RWPE2 (cell line): Measurements from ENCODE around the gene TSPEAR.

Source experiments
- ATAC-seq: fragments of 200-7000 bp; cut with Tn5 transposase; 3 replicates; pipeline ENCODE4 v1.9.1; 2021; ENCODE audit warnings: low read depth
- DNase-seq: peaks from one replicate; pipeline ENCODE4 v3.0.0-alpha.2; 2020; ENCODE audit warnings: low spot score
- H3K27ac ChIP-seq: fragments of 450-650 bp; 2 replicates; pipeline ENCODE4 v1.5.1; 2017; ENCODE audit warnings: mild to moderate bottlenecking; ENCODE audit not compliant: poor library complexity, severe bottlenecking
- H3K27me3 ChIP-seq: fragments of 250-450 bp; sonication (Bioruptor Pico); 2 replicates; pipeline ENCODE4 v1.5.1; 2021; ENCODE audit warnings: mild to moderate bottlenecking, moderate library complexity; ENCODE audit not compliant: insufficient read depth, poor library complexity, severe bottlenecking
- H3K36me3 ChIP-seq: fragments of 250-450 bp; sonication (Bioruptor Pico); 2 replicates; pipeline ENCODE4 v1.5.1; 2020; ENCODE audit warnings: low read depth, mild to moderate bottlenecking, moderate library complexity
- H3K4me1 ChIP-seq: fragments of 250-450 bp; sonication (Bioruptor Pico); 2 replicates; pipeline ENCODE4 v1.5.1; 2021; ENCODE audit warnings: mild to moderate bottlenecking, moderate library complexity; ENCODE audit not compliant: insufficient read depth, poor library complexity, severe bottlenecking
- H3K4me3 ChIP-seq: fragments of 250-450 bp; sonication (Bioruptor Pico); 2 replicates; pipeline ENCODE4 v1.5.1; 2021; ENCODE audit warnings: mild to moderate bottlenecking, moderate library complexity; ENCODE audit not compliant: severe bottlenecking
- H3K9me3 ChIP-seq: fragments of 250-450 bp; sonication (Bioruptor Pico); 2 replicates; pipeline ENCODE4 v1.5.1; 2021; ENCODE audit warnings: mild to moderate bottlenecking, moderate library complexity; ENCODE audit not compliant: severe bottlenecking
- CTCF ChIP-seq: fragments of 450-650 bp; IDR thresholded peaks from one replicate; pipeline ENCODE4 v1.5.1; 2017; ENCODE audit warnings: mild to moderate bottlenecking, moderate library complexity; ENCODE audit not compliant: poor library complexity, severe bottlenecking

Gene TSPEAR

GRCh38 chr21:44539991-44540666, 171.2 kb downstream of the TSPEAR start, which contains the start of gene KRTAP10-1:
KRTAP10-1 (minus strand) TSS chr21:44540195; CDS start chr21:44540150, 45 bp downstream.
- DNase-seq (no peak), ATAC-seq (no peak)
- no peak for TF ChIP-seq CTCF
- H3K27me3 ChIP-seq = no peaks in the 10 kb centered on the region
- H3K36me3 ChIP-seq = no peaks in the 10 kb centered on the region
- H3K4me3 ChIP-seq = no peak within 1 kb of the TSS
- H3K4me1 ChIP-seq = no peaks in the 10 kb centered on the region
- H3K9me3 ChIP-seq = no peaks in the 10 kb centered on the region
- H3K27ac ChIP-seq = no peak within 1 kb of the TSS

GRCh38 chr21:44539046-44539445, 172.3 kb downstream of the TSPEAR start:
- Histone ChIP-seq H3K27me3 (no peaks in the 10 kb centered on the region), H3K9me3 (no peaks in the 10 kb centered on the region), H3K4me3 (no peak overlapping the region), H3K27ac (no peak overlapping the region), H3K4me1 (no peaks in the 10 kb centered on the region), H3K36me3 (no peaks in the 10 kb centered on the region)
- TF ChIP-seq CTCF = no peak
- ATAC-seq (no peak), DNase-seq (no peak)

- H3K27me3 ChIP-seq = no peaks in the 10 kb centered on the region
- H3K27ac ChIP-seq = no peak overlapping the region
- no peak for ATAC-seq
- H3K4me1 ChIP-seq = no peaks in the 10 kb centered on the region
- H3K9me3 ChIP-seq = no peaks in the 10 kb centered on the region
- no peak overlapping the region for H3K4me3 ChIP-seq
- no peak for TF ChIP-seq CTCF
- H3K36me3 ChIP-seq = no peaks in the 10 kb centered on the region
- DNase-seq = no peak
Observed at GRCh38 chr21:44537930-44538911, 173.2 kb downstream of the TSPEAR start.

GRCh38 chr21:44535963-44536362, 175.4 kb downstream of the TSPEAR start:
- Histone ChIP-seq H3K4me1 (no peaks in the 10 kb centered on the region), H3K4me3 (no peak overlapping the region), H3K36me3 (no peaks in the 10 kb centered on the region), H3K27ac (no peak overlapping the region), H3K9me3 (no peaks in the 10 kb centered on the region), H3K27me3 (no peaks in the 10 kb centered on the region)
- DNase-seq (peak; percentile 50), ATAC-seq (no peak)
- no peak for TF ChIP-seq CTCF
